Panc1 (cell line): Measurements from ENCODE around the gene LITAF. TPM values are rescaled to one million over a fixed set of nuclear protein-coding genes. Genes with fewer than 3 reads are reported as not detected.
A peak's percentile ranks its signal among the peaks of the same experiment; 100 is the strongest.

ENCODE experiments used
- ATAC-seq: fragments of 200-7000 bp; cut with Tn5 transposase; 2 replicates; pipeline ENCODE4 v1.9.1; 2020; ENCODE audit warnings: mild to moderate bottlenecking, moderate library complexity
- BruUV-seq: library from RNA; stranded (reverse); fragments of 400-500 nt; replicated peaks from 2 replicates; lab custom pipeline; 2021; lab: Mats Ljungman, UMichigan
- CTCF ChIA-PET: fragments of 300-600 bp; sonication (Branson Sonifier 250); formaldehyde crosslinking; loops from one replicate; lab custom pipeline; 2022; ENCODE audit warnings: antibody characterized with exemption; lab: Charles Lee
- POLR2A ChIA-PET: fragments of 300-600 bp; sonication (Branson Sonifier 250); formaldehyde crosslinking; loops from one replicate; lab custom pipeline; 2022; ENCODE audit warnings: antibody characterized with exemption; lab: Charles Lee
- DNase-seq: peaks from one replicate; pipeline ENCODE4 v3.0.0-alpha.2; 2010; ENCODE audit warnings: low read depth, low spot score
- H3K27ac ChIP-seq: 2 replicates; pipeline ENCODE4 v1.5.1; 2011; ENCODE audit warnings: mild to moderate bottlenecking, low read length, inconsistent platforms
- H3K27me3 ChIP-seq: fragments of 200-500 bp; sonication (Bioruptor generic); 2 replicates; pipeline ENCODE4 v1.6.0; 2014; ENCODE audit warnings: low read length, inconsistent platforms; ENCODE audit not compliant: control insufficient read depth, insufficient read depth
- H3K36me3 ChIP-seq: fragments of 200-500 bp; sonication (Bioruptor generic); 2 replicates; pipeline ENCODE4 v1.5.1; 2014; ENCODE audit warnings: inconsistent platforms, mild to moderate bottlenecking, low read length, moderate library complexity; ENCODE audit not compliant: control insufficient read depth, insufficient read depth
- H3K4me1 ChIP-seq: 2 replicates; pipeline ENCODE4 v1.5.1; 2011; ENCODE audit warnings: inconsistent platforms, mild to moderate bottlenecking, low read length, moderate library complexity; ENCODE audit not compliant: control insufficient read depth, insufficient read depth
- H3K4me3 ChIP-seq, 2 experiments: 2 replicates each; pipeline ENCODE4 v1.5.1; 2011 to 2012; ENCODE audit warnings: low read depth in 2 of 2, low read length in 2 of 2, mild to moderate bottlenecking in 2 of 2, inconsistent platforms in 1 of 2, moderate library complexity in 1 of 2
- H3K9me3 ChIP-seq: fragments of 200-500 bp; sonication (Bioruptor generic); 2 replicates; pipeline ENCODE4 v1.5.1; 2014; ENCODE audit warnings: low read depth, mild to moderate bottlenecking, inconsistent platforms, low read length, moderate library complexity; ENCODE audit not compliant: control insufficient read depth, insufficient read depth
- POLR2AphosphoS5 ChIP-seq: IDR thresholded peaks from 2 replicates; pipeline ENCODE4 v1.6.1; 2012; ENCODE audit warnings: mild to moderate bottlenecking, low read depth, low read length, moderate library complexity
- REST ChIP-seq, 2 experiments: IDR thresholded peaks; 2 replicates each; pipeline ENCODE4 v1.6.1; 2011 to 2012; ENCODE audit warnings: low read depth in 2 of 2, control low read depth in 1 of 2, low read length in 1 of 2, mild to moderate bottlenecking in 1 of 2, moderate library complexity in 1 of 2; ENCODE audit not compliant: insufficient read depth in 1 of 2
- SIN3A ChIP-seq: IDR thresholded peaks from 2 replicates; pipeline ENCODE4 v1.6.1; 2012; ENCODE audit warnings: low read depth, mild to moderate bottlenecking, low read length, moderate library complexity, borderline replicate concordance; ENCODE audit not compliant: insufficient read depth
- TCF7L2 ChIP-seq: IDR thresholded peaks from 2 replicates; pipeline ENCODE4 v1.6.1; 2011; ENCODE audit warnings: mild to moderate bottlenecking, low read depth, low read length, inconsistent platforms
- in situ Hi-C: cut with HindIII; loops from 2 replicates; pipeline ENCODE4 v1.10.0; 2016; ENCODE audit warnings: low sequenced_read_pairs, low pct_unique_long_range_greater_than_20kb
- intact Hi-C: fragments of 100-400 bp; cut with micrococcal nuclease; formaldehyde crosslinking; loops from one replicate; pipeline ENCODE4 v1.10.0; 2022; ENCODE audit not compliant: unreplicated experiment
- total RNA-seq: library from RNA; stranded (reverse); gene quantifications from one replicate; pipeline ENCODE4 v1.2.1, GENCODE V29; 2021; ENCODE audit not compliant: unreplicated experiment
- TF ChIP-seq, protein P1 (sequence below): fragments of 450-650 bp; IDR thresholded peaks from 2 replicates; pipeline ENCODE4 v1.5.1; 2017; ENCODE audit warnings: mild to moderate bottlenecking

Gene LITAF
- total RNA-seq, 1 experiment from 2014 or later = 85.2 TPM

DNA sequence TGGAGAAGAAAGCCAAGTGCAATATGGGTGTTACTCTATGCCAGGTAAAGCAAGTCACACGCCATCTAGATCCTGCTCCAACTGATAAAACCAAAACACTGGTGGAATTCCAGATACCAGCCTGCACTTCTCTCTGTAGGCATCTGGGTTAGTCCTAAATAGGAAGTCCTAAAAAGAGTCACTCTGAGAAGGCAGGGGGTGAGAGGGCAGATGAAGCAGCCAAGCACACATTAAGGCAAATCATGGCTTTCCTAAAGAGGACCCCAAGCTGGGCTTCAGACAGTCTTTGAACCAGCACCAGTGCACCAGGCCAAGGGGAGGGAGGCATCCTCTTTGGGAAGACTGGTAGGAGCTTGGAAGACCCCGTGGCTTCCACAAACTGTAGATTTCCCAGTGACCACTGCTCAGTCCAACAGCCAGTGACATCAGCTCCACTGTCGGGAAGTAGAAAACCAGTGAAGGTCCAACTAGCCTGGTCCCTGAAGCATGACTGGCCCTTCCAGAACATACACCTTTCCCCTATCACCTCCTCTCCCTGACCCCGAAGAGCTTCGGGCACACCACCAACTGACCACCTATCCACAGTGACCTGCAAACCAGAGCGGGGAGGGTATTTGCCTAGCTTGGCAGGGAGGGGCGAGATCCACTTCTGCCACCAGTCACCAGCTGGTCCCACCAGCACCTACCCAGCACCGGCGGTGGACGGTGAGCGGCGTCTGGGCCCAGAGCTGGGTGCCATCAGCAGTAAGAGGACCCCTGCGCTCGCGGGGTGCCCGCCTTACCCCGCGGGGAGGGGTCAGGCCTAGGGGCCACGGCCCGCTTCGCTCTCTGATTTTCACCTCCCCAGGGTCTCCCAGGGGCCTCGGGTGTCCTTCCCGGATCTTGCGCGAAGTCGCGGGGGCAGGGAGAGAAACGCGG lies 1.0 kb downstream of the LITAF start:
- TF ChIP-seq TCF7L2 = no peak
- no peak for TF ChIP-seq POLR2AphosphoS5
- TF ChIP-seq REST (IDR thresholded peaks at IDR 0.05; ENCODE audit: insufficient read depth in 1 of 2, low read depth in 2 of 2, low read length in 1 of 2) = no peak
- TF ChIP-seq SIN3A = no peak
- no TSS peak for BruUV-seq
- peaks cover 33% of the 10 kb centered on the region for H3K4me1 ChIP-seq
- H3K36me3 ChIP-seq = no peaks in the 10 kb centered on the region
- POLR2A ChIA-PET = interaction anchor here (0.5 kb wide), 1 partner anchor 40 kb away, joined by 13 read pairs; no protein-coding TSS in a partner anchor
- DNase-seq = no peak
- peak overlapping the region; percentile 66 to 79 for H3K4me3 ChIP-seq
- peak overlapping the region; percentile 87 for H3K27ac ChIP-seq
- ATAC-seq = peak; percentile 59
- CTCF ChIA-PET = no interaction called here
- no peaks in the 10 kb centered on the region for H3K9me3 ChIP-seq
- H3K27me3 ChIP-seq = no peaks in the 10 kb centered on the region
- intact Hi-C loops (no loop called here), in situ Hi-C loops (no loop called here)

GRCh38 chr16:11583889-11584565 lies 2.7 kb downstream of the LITAF start:
- TF ChIP-seq POLR2AphosphoS5 (no peak), TCF7L2 (no peak), REST (IDR thresholded peaks at IDR 0.05; ENCODE audit: insufficient read depth in 1 of 2, low read depth in 2 of 2, low read length in 1 of 2) (no peak), SIN3A (no peak)
- TF ChIP-seq, protein P1, sequence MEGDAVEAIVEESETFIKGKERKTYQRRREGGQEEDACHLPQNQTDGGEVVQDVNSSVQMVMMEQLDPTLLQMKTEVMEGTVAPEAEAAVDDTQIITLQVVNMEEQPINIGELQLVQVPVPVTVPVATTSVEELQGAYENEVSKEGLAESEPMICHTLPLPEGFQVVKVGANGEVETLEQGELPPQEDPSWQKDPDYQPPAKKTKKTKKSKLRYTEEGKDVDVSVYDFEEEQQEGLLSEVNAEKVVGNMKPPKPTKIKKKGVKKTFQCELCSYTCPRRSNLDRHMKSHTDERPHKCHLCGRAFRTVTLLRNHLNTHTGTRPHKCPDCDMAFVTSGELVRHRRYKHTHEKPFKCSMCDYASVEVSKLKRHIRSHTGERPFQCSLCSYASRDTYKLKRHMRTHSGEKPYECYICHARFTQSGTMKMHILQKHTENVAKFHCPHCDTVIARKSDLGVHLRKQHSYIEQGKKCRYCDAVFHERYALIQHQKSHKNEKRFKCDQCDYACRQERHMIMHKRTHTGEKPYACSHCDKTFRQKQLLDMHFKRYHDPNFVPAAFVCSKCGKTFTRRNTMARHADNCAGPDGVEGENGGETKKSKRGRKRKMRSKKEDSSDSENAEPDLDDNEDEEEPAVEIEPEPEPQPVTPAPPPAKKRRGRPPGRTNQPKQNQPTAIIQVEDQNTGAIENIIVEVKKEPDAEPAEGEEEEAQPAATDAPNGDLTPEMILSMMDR = no peak
- H3K4me3 ChIP-seq = peak overlapping the region; percentile 4 to 42; a peak in 3 of 4 replicates
- no peaks in the 10 kb centered on the region for H3K36me3 ChIP-seq
- in situ Hi-C loops (no loop called here), intact Hi-C loops (no loop called here)
- CTCF ChIA-PET = interaction anchor here (0.6 to 0.7 kb wide), 2 partner anchors 236 to 756 kb away, joined by 3 to 4 read pairs; no protein-coding TSS in a partner anchor
- ATAC-seq (no peak), DNase-seq (no peak)
- BruUV-seq = no TSS peak
- no peaks in the 10 kb centered on the region for H3K9me3 ChIP-seq
- H3K4me1 ChIP-seq = peaks cover 33% of the 10 kb centered on the region
- peak overlapping the region; percentile 71 for H3K27ac ChIP-seq
- no peaks in the 10 kb centered on the region for H3K27me3 ChIP-seq
- POLR2A ChIA-PET = no interaction called here
